GM19395 (cell line): ENCODE data around the gene GNAQ.
"Not testable (repeated sequence)": the region's sequence is repeated elsewhere in the genome, so short reads cannot be mapped to it uniquely, and the experiment has no call there.

Experiments used
- ATAC-seq: cut with Tn5 transposase; IDR thresholded peaks from one replicate; pipeline ENCODE4 v1.9.1; 2021; ENCODE audit warnings: mild to moderate bottlenecking, moderate library complexity; ENCODE audit not compliant: unreplicated experiment

Gene GNAQ

GRCh38 chr9:77751341-77752091 is 280.1 kb downstream of the GNAQ start:
- ATAC-seq, result no peak

GRCh38 chr9:77750981-77751340 is 280.6 kb downstream of the GNAQ start:
- ATAC-seq, result no peak

- ATAC-seq, result no peak
Measured at GRCh38 chr9:77750284-77750683, 281.3 kb downstream of the GNAQ start.

GRCh38 chr9:77748214-77748772 is 283.3 kb downstream of the GNAQ start:
- ATAC-seq, result no peak

GRCh38 chr9:77747163-77747562 is 284.4 kb downstream of the GNAQ start:
- ATAC-seq, result no peak

- ATAC-seq, result no peak
Measured at GRCh38 chr9:77744841-77745430, 286.7 kb downstream of the GNAQ start.

GRCh38 chr9:77743386-77743785 is 288.2 kb downstream of the GNAQ start:
- ATAC-seq, result no peak

- ATAC-seq, result no peak
Measured at GRCh38 chr9:77738932-77739331, 292.7 kb downstream of the GNAQ start.

GRCh38 chr9:77735494-77735893 is 296.1 kb downstream of the GNAQ start:
- ATAC-seq, result no peak

GRCh38 chr9:77731930-77732329 is 299.7 kb downstream of the GNAQ start:
- peak; percentile 59 for ATAC-seq

- ATAC-seq, result no peak
Measured at GRCh38 chr9:77731008-77731698, 300.5 kb downstream of the GNAQ start.

GRCh38 chr9:77729177-77729576 is 302.4 kb downstream of the GNAQ start:
- no peak for ATAC-seq

GRCh38 chr9:77726814-77727213 is 304.8 kb downstream of the GNAQ start:
- no peak for ATAC-seq

GRCh38 chr9:77726289-77726688 is 305.3 kb downstream of the GNAQ start:
- no peak for ATAC-seq

- ATAC-seq, result no peak
Measured at GRCh38 chr9:77725820-77726219, 305.8 kb downstream of the GNAQ start.

- ATAC-seq, result no peak
Measured at GRCh38 chr9:77725046-77725694, 306.4 kb downstream of the GNAQ start.

GRCh38 chr9:77721156-77721555 is 310.5 kb downstream of the GNAQ start:
- ATAC-seq, result not testable (repeated sequence)

- ATAC-seq, result no peak
Measured at GRCh38 chr9:77719321-77719720, 312.3 kb downstream of the GNAQ start.

- ATAC-seq, result not testable (repeated sequence)
Measured at GRCh38 chr9:77718298-77718640, 313.3 kb downstream of the GNAQ start.

GRCh38 chr9:77717608-77718297 is 313.9 kb downstream of the GNAQ start:
- not testable (repeated sequence) for ATAC-seq

- ATAC-seq, result no peak
Measured at GRCh38 chr9:77714077-77714549, 317.5 kb downstream of the GNAQ start.
